ENCODE results near the gene TWNK.

The TWNK gene

GRCh38 chr10:100998183-100998990 lies 11.0 kb downstream of the TWNK start:
- FAIRE-seq, result no peak

GRCh38 chr10:100998991-100999741 lies 11.8 kb downstream of the TWNK start:
- FAIRE-seq, result no peak

DNA sequence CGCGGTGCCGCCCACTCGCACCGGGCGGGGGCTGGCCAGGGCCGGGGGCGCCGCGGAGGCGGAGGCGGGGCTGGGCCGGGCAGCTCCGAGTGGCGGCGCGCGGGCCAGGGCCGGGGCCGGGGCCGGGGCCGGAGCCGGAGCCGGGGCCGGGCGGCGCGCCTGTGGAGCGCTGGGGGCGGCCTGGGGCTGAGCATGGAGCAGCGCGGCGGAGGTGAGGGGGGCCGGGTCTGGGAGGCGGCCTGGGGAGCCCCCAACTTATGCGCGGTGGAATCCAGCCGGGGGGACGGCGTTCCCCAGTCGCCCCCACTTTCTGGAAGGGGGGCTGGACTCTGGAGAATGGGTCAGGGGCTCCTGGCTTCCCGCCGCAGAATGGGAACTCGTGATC lies 12.4 kb downstream of the TWNK start, which contains the start of gene LZTS2:
Gene LZTS2, plus strand, starts transcription at position 67 of the 385 bp plus-strand sequence. CDS start 2,731 bp downstream, outside the sequence.
- no peak for FAIRE-seq

DNA sequence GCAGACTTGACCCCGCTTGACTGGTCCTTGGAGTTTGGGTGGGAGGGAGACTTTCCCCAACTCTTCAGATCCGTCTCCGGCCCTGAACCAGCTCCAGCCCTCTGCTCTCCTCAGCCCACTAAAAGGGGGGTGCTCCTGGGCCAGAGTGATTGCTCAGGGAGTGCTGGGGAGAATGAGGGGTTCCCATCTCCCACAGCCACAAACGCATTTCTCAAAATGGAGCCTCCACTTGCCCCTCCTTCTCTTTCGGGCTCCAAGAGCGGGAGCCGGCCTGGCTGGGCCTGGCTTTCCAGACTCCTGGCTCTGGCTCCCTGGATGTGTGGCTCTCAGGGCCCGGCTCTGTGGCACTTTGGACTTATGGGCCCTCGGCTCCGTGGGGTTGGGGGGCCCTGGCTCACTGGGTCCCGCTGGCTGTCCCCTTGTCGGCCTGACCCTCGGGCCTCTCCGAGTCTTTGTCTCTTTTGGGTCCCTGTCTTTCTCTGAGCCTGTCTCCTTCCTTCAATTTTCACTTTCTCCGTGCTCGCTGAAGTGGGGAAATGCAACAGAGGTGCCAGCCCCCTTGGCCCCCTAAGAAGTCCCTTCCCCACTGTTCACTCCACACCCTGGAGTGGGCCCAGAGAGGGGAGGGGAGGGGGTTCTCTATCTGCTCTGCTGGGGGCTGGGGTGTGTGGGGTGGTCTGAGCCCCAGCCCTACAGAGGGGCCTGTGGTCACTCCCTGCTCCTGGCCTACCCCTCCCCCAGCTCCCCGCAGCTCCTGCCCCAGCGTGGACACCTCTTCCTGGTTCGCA lies 13.0 kb downstream of the TWNK start:
- no peak for FAIRE-seq

GRCh38 chr10:101000915-101001658 lies 13.7 kb downstream of the TWNK start:
- FAIRE-seq, result no peak

GRCh38 chr10:101001659-101002035 lies 14.3 kb downstream of the TWNK start:
- no peak for FAIRE-seq

DNA sequence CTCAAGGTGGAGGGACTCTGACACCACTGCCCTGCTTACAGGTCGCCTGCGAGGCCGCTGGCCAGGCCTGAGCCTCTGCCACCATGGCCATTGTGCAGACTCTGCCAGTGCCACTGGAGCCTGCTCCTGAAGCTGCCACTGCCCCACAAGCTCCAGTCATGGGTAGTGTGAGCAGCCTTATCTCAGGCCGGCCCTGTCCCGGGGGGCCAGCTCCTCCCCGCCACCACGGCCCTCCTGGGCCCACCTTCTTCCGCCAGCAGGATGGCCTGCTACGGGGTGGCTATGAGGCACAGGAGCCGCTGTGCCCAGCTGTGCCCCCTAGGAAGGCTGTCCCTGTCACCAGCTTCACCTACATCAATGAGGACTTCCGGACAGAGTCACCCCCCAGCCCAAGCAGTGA lies 15.1 kb downstream of the TWNK start:
- FAIRE-seq, result no peak

DNA sequence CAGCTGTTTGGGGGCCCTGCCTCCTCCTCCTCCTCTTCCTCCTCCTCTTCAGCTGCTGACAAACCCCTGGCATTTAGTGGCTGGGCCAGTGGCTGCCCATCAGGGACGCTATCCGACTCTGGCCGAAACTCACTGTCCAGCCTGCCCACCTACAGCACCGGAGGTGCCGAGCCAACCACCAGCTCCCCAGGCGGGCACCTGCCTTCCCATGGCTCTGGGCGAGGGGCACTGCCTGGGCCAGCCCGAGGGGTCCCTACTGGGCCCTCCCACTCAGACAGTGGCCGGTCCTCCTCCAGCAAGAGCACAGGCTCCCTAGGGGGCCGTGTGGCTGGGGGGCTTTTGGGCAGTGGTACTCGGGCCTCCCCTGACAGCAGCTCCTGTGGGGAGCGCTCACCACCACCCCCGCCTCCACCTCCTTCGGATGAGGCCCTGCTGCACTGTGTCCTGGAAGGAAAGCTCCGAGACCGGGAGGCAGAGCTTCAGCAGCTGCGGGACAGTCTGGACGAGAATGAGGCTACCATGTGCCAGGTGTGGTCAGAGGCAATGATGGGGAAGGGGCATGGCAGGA lies 16.4 kb downstream of the TWNK start:
- FAIRE-seq, result no peak

DNA sequence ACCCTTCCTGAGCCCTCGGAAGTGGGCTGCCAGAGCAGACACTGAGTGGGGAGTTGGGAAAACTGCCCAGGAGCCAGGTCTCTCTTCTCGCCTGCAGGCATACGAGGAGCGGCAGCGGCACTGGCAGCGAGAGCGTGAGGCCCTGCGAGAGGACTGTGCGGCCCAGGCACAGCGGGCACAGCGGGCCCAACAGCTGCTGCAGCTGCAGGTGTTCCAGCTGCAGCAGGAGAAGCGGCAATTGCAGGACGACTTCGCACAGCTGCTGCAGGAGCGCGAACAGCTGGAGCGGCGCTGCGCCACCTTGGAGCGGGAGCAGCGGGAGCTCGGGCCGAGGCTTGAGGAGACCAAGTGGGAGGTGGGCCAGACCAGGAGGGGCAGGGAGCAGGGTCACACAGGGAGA lies 18.0 kb downstream of the TWNK start:
- no peak for FAIRE-seq

GRCh38 chr10:101005869-101006567 lies 18.7 kb downstream of the TWNK start:
- no peak for FAIRE-seq

GRCh38 chr10:101006593-101007098 lies 19.3 kb downstream of the TWNK start:
- no peak for FAIRE-seq

GRCh38 chr10:101007099-101007711 lies 19.9 kb downstream of the TWNK start:
- no peak for FAIRE-seq

DNA sequence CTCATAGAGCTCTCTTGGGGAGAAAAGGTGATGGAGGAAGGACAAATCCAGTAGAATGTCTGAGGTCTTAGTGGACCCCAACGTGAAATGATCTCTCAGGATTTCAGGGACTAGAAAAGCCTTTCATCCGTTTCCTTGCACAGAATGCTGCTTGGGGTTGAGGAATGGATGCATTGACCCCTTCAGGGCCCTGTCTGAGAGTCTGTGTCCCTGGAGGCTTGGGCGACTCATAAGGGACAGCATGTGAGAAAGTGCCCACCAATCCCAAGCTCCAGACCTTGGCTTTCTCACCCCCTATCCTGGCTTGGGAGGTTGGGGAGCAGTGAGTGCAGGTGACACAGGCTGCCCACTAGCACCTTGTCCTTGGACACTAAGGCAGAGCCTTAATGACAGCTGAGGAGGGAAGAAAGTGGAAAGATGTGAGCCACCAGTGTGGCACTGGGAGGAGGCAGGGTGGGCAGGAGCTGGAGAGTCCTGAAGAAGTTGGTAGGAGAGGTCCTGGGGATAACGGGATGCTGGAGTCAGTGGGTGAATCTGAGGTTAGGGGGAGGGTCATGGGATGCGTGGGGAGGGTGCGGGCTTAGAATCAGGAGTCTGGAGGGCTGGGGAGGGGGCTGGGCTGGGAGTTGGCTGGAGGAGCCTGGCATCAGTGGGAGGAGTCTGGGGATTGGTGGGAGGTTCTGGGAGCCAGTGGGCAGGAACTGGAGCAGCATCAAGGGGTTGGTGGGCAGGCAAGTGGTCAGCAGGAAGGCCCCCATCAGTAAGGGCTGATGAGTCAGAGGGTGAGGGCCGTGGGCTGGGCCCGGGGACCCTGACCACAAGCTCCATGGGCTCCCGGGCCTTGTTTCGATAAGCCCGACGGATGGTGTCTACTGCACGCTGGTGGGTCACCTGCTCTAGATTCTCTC lies 20.8 kb downstream of the TWNK start:
- FAIRE-seq, result no peak

DNA sequence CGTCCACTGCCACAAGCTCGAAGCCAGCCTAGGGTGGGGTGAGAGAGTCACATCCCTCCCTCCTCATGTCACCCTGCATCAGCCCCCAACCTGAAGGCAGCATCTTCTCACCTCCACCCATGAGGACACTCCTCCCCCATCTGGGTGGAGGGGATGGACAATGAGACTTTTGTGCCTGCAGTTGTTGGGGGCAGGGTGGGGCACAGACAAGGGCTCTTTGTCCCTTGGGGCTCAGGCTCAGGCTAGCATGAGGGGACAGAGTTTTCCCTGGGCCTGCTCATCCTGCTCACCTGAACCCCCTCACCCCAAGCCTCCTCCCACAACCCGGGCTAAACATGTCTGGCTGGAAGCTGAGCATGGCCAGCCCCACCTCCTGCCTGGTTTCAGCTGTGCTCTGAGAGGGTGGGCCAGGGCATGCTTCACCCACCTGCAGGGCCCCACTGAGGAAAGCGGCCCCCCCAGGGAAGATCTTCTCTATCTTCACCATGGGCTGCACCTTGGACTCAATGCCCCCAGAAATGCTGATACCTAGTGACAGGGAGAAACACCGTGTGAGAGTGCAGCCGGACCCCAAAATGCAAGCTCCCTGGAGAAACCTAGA lies 21.6 kb downstream of the TWNK start:
- no peak for FAIRE-seq

- FAIRE-seq, result no peak
Observed at GRCh38 chr10:101010329-101010728, 23.0 kb downstream of the TWNK start.

DNA sequence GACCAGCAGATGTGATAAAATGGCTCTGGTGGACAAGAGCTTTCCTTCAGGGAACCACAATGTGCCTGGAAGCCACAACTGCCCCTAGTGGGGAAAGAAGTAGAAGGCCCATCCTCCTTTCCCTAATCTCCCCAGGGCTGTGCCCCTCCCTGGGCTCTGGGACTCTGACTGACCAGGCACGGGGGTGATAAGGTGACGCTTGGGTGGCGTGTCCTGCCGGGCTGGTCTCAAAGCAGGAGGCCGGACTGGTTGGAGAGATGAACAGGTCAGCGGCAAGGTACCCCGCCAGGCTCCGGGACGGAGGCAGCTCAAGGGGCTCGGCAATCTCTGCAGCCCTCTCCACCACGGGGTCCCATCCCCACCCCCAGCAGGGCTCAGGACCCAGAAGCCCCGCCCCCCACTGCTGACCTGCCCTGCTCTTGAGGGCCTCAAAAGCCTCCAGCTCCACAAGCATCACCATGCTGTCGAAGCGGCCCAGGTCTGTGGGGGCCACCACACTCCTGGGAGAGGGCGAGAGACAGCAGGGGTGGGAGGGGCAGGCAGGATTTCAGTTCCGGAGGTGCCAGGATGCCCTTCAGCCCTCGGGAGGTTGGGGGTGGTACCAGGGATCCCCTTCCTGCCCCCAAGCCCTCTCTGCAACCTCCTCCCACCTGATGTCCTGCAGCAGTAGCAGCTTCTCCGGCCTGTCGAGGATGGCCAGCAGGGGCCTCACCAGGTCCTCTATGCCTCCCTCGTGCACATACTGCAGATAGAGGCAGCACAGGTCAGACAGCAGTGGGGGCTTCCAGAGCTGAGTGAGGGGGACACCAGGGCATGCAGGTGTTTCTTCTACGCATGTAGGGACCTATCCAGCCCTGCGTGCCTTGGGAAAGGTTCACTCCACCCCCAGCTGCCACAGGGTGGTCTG lies 24.4 kb downstream of the TWNK start:
- no peak for FAIRE-seq

GRCh38 chr10:101012525-101013364 lies 25.4 kb downstream of the TWNK start:
- no peak for FAIRE-seq

Measured in islet of Langerhans (tissue), 1 donor.